IPS DF 4.7 (cell line): ENCODE data around the gene IL1RL1.

ENCODE experiments used
- DNase-seq: peaks from one replicate; pipeline ENCODE4 v3.0.0-alpha.2; 2013; ENCODE audit warnings: low spot score; ENCODE audit errors: extremely low read depth

IL1RL1 gene

DNA sequence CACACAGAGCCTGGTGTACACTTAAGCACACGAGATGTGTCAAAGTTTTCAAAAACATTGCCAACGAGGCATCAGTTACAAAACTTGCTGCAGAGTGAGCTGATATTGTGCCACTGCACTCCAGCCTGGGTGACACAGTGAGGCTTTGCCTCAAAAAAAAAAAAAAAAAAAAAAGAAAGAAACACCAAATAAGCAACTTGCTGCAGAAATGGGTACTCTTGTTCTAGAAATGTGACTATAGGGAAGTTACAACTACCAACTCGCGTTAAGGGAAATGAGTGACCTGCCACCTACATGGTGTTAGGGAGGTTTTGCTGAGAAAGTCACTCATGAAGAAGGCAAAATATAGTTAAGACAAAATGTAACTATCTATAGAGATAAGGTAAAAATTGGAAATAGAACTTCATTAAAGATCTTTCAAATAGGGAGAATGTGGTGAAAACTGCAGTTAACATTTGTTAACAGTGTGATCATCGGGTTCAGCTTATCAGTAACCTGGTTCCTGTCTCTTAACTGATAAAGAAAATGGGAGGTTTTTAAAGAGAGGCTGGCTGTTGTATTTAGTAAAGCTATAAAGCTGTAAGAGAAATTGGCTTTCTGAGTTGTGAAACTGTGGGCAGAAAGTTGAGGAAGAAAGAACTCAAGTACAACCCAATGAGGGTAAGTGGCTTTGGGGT is at the start of gene IL1RL1:
Gene IL1RL1 (plus strand): TSS at position 600 of the 677 bp plus-strand sequence. CDS start 26,702 bp downstream, outside the sequence.
- DNase-seq: no peak

DNA sequence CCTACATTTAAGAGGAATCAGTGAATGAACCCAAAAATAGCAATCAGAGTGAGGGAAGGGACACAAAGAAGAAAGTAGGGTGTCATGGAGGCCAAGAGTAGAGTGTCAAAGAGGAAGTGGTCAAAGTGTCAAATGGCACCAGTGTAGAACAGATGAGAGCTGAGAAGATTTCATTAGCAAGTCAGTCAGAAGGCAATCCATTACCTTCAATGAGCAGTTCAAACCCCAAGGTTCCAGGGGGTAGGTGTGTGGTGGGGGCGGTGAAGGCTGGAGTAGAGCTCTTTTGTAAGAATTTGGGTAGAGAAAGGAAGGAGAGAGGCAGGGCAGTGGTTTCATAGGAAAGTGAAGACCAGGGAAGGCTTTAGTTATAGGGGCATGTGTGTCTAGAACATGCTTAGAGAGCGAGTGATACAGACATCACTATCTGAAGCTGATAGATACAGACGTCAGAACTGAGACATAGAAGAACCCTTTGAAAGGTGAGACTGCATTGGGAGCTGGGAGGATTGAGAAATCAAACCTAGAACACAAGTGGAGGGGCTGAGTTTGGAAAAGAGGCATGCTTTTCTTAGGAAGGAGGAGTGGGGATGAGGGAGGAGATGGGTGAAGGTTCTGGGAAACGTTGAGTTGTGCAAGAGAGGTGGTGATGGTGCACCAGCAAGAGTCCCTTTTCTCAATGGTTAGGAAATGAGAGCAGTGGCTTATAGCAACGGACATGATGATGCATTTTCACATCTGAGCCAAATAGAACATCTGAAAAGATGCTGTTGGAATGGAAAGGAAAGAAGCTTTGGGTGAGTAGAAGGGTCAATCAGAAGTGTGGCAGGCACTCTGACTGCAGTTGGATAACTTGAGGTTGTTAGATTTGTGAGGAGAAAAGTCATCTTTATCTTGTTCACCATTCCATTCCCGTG is 48.9 kb upstream of the IL1RL1 start:
- DNase-seq: no peak

DNA sequence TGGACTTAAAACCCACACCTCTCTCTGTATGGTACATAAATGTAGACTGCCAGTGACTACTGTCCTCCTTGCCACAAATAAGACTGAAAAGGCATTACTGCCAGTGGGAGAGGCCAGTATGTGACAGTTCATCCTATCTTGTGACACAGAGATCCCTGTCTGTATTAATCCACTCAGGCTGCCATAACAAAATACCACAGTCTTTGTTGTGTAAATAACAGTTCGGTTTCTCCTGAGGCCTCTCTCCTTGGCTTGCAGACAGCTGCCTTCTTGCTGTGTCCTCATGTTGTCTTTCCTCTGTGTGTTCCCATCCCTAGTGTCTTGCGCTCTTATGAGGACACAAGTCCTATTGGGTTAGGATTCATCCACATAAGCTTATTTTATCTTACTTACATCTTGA is 46.4 kb upstream of the IL1RL1 start:
- DNase-seq: no peak

DNA sequence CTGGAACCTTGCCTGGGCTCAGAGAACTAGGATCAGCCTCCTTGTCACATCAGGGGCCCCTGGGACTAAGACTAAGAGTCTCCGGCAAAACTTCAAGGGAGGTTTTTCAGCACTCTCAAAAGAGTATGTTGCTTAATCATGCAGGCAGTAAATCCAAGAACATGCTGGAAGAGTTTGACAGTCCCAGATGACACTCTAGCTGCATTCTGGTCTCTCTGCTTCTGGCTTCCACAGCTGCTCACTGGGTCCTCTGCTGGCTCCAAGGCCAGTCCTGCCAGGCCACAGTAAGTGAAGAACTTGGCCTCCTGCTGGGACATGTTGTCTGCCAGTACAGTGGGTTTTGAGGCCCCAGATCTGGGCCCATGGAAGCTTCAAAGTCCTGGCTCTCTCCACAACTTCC is 45.2 kb upstream of the IL1RL1 start:
- no peak for DNase-seq

DNA sequence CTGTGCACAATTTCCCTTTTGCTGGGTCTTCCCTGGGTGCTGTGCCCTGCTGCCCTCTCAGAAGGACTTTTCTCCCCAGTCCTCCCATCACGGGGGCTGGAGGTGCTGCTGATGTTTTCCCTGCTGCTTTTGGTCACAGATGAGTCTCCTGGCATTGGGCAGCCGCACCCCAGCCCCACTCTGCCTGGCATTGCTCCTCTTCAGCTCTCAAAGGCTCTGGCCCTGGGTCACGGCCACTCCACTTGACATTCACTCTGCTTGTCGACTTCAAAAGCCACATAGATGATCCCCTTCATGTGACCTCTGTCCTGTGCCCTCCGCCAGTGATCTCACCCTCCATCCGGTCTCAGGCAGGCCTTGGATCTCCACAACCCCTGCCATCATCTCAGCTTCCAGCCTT is 43.6 kb upstream of the IL1RL1 start:
- DNase-seq: no peak

DNA sequence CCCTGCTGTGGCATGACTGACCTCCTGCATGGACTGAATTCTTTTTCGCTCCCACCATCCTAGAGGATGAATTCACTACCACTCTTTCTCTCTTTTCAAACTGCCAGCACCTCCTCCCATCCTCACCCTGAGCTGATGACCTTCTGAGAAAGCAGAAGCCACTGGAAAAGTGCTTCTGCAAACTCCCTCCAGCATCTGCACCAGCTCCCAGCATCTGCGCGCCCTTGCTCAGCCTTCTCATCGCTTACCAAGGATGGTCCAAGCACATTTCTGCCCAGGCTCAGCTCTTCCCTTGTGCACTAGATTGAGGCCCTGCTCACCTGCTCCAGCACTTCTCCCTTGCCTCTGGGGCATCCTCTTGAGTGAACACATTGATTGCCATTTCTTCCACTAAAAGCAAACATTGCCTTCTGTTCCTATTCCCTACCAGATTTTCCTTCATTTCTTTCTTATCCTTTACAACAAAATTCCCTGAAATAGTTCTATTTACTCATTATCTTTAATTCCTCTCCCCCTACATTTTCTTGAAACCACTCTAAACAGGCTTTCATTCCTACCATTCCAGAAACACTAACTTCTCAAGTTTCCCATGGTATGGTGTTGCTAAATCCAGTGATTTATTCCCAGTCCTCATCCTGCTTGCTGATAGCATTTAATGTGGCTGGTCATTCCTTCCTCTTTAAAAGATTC is 42.7 kb upstream of the IL1RL1 start:
- no peak for DNase-seq

DNA sequence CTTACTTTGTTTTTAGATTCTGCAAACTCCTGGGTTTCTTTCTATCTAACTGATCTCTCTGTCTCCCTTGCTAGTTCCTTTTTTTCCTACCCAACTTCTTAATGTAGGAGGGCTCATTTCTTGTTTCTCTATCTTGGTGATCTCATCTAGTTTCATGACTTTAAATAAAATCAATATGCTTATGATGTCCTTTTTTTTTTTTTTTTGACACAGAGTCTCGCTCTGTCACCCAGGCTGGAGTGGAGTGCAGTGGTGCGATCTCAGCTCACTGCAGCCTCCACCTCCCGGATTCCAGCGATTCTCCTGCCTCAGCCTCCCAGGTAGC is 42.2 kb upstream of the IL1RL1 start:
- DNase-seq: no peak

DNA sequence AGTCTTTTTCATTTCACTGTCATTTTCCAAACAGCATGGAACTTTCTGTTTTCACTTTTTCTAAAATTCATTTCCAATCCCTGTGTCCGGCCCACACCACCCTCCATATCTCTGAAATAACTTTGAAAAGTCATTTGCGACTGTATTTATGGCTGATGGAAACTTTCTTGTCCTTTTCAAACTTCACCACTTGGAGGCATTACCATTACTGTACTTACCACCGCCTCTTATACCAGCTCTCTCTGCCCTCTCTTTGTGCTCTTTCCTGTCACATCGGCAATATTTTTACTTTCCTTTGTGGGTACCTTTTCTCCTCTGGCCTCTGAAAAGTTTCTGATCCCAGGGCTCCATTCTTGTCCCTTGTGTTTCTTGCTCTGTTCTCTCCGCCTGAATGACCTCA is 39.5 kb upstream of the IL1RL1 start:
- DNase-seq: no peak

DNA sequence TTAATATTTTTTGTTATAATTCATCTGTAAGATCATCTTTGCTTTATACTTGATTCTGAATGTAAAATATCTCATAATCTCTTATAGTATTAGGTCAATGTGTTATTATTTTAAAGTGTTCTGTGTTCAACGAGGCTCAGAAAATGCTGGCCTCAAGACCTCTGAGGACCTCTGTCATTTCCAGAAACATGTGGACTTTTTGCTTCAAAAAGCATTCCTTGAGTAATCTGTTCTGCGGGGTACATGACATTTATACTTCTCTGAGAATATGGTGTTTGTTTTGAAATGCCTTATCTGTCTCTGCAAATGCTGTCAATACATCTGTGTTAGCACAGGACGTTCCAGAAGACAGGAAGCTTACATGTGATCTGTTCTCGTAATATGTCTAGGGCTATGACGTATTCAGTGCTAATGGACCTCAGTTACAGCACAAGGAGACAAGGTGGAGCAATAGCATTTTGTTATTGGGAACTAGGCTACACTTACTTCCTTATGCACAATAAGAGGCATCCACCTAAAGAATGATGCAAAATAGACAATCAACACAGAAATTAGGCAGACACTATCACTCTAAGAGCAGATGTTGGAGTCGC is 37.6 kb upstream of the IL1RL1 start:
- no peak for DNase-seq

DNA sequence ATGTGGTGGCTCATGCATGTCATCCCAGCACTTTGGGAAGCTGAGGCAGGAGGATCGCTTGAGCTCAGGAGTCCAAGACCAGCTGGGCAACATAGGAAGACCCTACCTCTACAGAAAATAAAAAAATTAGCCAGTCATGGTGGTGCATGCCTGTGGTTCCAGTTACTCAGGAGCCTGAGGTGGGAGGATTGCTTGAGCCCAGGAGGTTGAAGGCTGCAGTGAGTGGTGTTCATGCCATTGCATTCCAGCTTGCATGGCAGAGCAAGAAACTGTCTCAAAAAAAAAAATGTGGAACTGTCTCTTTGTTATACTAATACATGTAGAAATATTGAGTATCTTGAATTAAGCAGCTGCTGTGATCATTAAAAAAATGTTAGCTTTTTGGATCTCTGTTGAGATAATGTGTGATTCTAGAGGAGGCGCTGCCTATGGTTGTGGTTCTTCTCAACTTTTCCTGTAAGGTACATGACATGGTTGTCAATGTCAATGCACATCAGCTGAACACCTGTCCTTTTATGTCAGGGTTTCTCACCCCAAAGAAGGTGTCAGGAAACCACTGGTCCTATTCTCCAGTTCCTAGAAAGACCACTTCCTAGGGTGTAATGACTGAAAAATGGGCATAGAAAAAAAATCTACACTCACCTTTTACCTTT is 34.7 kb upstream of the IL1RL1 start:
- no peak for DNase-seq

DNA sequence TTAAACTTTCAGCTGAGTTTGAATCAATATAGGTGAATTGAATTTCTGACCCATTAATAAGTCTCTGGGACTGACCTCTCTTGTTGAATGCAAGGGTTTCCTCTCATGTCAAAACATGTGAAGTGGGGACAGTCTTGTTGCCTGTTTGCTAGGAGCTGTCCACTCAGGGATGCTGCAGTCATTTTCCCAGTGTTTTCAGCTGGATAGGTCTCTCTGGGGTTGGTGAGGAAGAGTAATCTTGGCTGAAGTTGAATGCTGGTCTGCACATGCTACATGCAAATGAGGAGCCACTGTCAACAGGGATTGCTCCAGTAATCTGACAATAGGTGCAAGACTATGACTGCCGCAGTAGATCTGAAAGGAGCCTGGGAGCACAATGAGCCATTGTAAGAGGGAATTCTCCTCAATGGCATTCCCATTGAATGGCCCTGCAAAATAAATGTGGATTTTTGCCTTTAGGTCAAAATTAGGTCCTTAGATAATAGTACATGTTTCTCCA is 34.1 kb upstream of the IL1RL1 start:
- no peak for DNase-seq

DNA sequence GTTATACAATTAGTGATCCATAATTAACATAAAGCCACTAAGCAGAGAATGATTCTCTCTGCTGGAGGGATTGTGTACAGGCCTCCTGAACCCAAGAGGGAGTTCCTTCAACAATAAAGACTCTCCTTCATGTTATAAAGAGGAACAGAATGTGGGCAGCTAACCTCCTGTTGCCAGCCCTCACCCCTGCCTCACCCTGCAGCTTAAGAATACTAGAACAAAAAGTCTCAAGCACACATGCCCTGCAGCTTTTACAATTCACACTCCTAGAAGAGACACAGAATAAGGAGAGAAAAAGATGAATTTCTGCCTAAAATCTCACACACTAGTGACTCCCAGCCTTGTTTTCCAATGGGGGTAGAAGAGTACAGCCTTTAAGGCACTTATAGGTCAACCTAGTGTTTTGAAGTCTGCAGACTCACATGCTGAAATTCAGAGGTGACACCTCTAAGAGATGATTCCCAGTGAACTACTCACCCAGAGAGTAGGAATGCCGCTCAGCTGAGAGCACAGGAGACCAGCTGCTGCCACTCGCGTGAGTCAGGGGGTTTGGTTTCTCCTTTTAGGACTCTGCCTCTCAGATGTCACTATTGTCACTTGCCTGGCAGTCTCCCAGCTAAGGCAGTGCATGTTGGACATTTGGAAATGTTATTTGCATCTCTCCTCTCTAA is 32.5 kb upstream of the IL1RL1 start:
- no peak for DNase-seq

DNA sequence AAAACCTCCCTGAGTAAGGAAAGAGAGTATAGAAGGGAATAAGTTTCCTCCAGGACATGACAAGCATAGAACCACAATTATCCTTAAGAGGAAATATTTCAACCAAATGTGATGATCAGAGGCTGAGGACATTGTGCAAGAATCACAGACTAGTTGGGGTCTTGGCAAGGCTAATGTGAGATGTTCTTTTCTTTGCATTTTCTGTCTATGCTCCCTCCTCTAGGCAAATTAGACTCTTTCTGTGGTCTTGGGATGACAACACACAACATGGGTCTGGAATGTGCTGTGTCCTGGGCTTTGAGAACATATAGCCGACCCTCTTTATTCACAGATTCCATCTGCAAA is 32.0 kb upstream of the IL1RL1 start:
- DNase-seq: no peak

DNA sequence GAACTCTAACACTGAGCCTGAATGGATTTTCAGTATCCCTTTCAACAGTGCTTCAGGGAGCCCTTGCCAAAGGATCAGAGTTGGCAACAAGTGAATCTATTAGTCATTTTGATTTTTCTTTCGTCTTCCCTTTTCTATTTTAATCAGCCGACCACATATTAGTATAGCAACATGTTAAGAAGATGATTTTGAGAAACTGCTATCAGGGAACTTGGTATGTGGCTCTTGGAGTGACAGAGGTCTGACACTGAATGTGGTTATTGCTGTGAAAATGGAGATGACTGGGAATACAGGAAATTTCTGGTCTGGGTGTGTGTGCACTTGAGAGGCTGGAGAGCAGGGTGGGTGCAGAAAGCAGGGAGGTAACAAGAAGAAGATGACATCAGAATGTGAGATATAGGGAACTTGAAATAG is 28.7 kb upstream of the IL1RL1 start:
- no peak for DNase-seq

DNA sequence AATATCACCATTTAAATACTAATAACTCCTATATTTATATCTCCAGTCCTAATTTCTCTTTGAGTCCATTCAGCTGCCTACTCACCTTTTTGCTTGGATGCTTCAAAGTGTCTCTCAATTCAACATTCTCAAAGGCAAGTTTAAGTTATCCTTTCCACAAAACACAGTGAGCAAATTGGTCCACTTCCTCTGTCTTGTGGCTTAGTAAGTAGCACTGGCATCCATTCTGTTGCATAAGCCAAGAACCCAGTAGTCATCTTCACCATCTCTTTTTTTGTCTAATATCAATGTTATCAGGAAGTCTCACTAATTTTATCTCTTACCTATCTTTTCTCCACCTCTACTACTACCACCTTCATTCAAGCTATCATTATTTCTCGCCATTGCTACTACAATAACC is 27.4 kb upstream of the IL1RL1 start:
- no peak for DNase-seq

DNA sequence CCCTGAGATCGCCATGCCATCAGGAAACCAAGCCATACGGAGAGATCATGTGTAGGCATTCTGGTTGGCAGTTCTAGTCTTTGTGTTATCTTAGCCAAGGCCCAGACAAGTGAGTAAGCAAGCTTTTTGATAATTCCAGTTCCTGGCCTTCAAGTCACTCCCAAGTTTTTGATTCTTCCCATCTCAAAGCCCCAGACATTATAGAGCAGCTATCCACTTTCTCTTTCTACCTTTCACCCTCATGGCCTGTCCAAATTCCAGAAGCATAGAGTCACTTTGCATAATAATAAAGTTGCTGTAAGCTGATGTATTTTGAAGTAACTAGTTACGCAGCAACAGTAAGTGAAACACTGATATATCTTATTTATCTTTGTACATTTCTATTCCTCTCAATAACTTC is 26.8 kb upstream of the IL1RL1 start:
- no peak for DNase-seq

DNA sequence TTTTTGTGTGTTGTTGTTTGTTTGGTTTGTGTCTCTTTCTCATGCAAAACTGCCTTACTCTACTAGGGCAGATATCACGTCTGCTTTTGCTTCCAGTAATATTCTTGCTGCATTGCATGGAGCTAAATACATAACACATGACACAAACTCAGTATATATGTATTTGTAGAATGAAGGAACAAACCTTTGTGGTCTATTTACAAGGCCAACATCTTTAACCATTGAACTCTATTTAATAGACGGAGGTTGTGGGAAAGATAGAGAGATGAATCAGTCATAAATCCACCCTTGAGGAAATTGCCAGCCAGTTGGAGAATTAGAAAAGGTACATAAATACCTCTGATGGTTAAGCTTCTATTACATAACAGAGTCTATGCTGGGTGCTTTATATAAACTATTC is 26.0 kb upstream of the IL1RL1 start:
- no peak for DNase-seq

DNA sequence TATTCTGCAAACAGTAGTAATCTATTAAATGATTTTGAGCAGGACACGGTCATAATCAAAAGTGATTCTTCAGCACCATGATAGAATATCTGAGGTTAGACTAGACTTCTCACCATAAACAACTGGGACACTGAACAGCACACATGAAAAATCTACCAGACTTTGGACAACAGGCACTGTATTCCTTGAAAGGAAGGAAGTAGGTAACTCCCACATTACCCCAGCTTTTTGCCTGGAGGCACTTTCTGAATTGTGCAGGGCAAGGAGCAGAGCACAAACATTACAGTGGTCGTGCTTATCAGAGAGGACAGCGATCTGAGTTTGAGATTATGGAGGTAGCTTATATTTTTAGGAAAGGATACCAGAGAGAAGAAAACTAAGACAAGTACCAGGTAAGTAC is 25.3 kb upstream of the IL1RL1 start:
- DNase-seq: no peak

DNA sequence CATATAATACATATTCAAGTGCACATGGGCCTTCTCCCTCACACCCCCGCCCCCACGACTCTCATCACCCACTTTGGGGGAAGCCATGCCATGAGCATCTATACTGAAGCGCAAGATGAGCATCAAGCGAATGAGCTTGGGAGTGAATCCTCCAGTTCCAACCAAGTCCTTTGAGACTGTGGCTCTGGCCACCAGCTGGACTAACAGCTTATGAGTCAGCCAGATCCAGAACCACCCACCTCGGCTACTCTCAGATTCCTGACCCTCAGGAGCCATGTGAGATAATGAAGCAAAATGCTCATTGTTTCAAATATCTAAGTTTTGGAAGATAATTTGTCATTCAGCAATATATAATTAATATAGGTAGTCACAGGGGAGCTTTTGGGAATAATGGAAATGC is 22.2 kb upstream of the IL1RL1 start:
- no peak for DNase-seq

DNA sequence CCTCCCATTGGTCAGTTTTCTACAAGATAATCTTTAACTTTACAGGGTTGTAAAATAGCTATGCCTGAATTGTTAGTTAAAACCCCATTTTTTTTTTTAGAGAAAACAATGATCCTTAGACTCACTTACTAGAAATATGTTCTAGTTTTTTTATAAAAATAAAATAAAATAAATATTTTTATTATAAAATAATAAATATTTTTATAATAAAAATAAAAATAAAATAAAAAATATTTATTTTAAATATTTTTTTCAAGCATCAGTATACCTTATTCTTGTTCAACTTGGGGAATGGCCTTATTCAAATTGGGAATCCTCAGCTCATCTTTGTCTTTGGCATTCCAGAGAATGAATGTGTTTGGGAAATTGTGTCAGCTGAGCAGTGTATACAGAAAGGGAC is 20.8 kb upstream of the IL1RL1 start:
- DNase-seq: no peak
